Measurements from ENCODE around the gene GYPA.
"Not testable (repeated sequence)": the region's sequence is repeated elsewhere in the genome, so short reads cannot be mapped to it uniquely, and the experiment has no call there.

DNA sequence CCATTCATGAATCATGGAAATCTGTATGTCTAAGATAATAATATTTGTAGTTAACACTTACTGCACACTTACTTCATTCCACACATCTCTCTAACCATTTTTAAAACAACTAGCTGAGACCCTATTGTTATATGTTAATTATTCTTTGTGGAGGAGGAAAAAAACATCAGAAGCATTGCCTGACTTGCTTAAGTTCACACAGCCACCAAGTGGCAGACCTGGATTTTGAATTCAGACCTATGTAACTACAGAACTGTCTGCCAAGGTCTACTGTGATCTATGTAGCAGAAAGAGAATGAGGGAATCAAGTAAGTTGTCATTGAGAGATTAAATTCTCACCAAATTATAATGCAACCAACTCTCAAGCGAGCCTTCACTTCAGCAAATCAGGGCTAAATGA lies 10.4 kb downstream of the GYPA start:
- not testable (repeated sequence) for TF ChIP-seq CTCF (IDR thresholded peaks at IDR 0.05 in 2 of 3, conservative IDR thresholded peaks at IDR 0.05 in 1 of 3; ENCODE audit: control insufficient read depth in 2 of 3, extremely low read depth in 1 of 3, insufficient read depth in 1 of 3, low read depth in 3 of 3, low read length in 3 of 3); SP1 (IDR thresholded peaks at IDR 0.05; ENCODE audit: low read depth, low read length); NRF1 (conservative IDR thresholded peaks at IDR 0.05; ENCODE audit: low read depth, low read length); RAD21 (IDR thresholded peaks at IDR 0.05; ENCODE audit: insufficient read depth, low read depth, low read length); ZNF384 (IDR thresholded peaks at IDR 0.05; ENCODE audit: borderline replicate concordance, low read depth, low read length)
